GM18520 (cell line): ENCODE measurements around the gene RTL10.

Experiments used
- ATAC-seq: cut with Tn5 transposase; IDR thresholded peaks from one replicate; pipeline ENCODE4 v1.9.1; 2021; ENCODE audit not compliant: unreplicated experiment

The RTL10 gene

DNA sequence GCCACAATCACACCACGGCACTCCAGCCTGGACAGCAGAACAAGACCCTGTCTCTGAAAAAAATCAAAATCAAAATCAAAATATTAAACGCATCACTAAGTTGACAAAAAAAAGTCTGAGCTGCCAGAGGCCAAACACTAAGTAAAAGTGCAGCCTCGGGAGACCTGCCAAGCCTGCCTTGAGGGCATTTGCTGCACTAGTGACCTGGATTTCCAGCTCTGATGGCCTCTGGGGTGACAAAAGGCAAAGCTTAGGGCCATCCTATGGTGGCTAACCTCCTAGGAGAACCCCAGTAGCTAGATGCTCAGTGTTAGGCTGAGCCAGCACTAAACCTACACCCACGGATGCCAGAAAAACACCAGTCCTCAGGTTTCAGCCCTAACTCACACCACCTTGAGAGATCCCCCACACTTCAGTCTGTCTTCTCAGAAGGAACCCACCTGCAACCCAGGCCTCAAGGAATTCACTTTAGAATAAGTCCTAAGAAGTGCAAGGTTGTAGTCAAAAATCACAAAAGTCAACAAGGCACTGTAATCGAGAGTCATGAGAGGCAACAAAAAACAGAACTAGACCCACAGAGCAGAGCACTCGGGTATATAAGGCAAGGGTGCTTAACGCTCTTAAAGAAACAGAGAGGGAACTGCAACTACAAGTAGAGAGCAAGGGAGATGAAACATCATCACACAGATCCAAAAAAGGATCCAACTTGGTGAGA lies 28.6 kb downstream of the RTL10 start:
- ATAC-seq = no peak

- no peak for ATAC-seq
Observed at GRCh38 chr22:19824926-19825339, 29.7 kb downstream of the RTL10 start.

GRCh38 chr22:19824212-19824925 lies 30.3 kb downstream of the RTL10 start:
- no peak for ATAC-seq

DNA sequence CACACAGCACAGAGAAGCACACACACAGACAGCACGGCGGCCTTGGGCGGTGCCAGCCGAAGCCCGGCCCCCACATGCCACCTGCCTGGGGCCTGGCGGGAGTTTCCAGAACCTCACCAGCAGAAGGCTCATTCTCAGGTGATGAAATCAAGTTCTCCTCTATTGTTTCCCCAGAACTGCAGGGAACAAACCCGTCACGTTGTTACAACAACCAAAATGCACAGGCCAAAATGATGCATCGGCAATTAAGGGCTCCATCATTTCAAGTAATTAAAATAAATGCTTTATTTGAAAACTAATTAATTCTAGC lies 30.8 kb downstream of the RTL10 start:
- no peak for ATAC-seq

DNA sequence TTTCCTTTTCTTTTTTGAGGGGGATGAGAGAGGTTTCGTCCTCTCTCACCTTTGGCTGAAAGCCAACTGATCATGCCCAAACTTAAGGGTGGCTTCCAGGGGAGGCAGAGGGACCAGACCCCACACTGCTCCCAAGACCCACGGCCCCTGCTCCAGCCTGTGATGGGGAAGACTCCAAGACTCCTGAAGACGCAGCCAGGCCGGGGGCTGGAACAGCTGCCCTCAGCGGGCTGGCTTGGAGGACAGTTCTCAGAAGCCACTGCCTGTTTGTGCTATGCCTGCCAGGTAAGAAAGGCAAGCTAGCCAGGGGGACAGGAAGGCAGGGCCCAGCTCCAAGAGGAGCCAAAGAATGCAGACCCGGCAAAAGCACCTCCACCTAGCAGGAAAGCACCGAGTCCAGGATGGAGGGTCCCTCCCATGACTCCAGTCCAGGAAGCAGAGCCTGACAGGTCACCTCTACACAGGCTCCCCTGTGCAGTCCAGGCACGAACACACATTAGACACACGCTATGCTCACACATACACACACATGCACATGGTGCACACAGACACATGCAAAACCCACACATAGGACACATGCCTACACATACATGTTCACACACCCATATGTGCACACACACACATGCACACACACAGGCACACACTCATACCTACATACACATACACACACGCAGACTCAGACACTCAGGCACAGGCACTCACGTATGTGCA lies 31.3 kb downstream of the RTL10 start:
- no peak for ATAC-seq

DNA sequence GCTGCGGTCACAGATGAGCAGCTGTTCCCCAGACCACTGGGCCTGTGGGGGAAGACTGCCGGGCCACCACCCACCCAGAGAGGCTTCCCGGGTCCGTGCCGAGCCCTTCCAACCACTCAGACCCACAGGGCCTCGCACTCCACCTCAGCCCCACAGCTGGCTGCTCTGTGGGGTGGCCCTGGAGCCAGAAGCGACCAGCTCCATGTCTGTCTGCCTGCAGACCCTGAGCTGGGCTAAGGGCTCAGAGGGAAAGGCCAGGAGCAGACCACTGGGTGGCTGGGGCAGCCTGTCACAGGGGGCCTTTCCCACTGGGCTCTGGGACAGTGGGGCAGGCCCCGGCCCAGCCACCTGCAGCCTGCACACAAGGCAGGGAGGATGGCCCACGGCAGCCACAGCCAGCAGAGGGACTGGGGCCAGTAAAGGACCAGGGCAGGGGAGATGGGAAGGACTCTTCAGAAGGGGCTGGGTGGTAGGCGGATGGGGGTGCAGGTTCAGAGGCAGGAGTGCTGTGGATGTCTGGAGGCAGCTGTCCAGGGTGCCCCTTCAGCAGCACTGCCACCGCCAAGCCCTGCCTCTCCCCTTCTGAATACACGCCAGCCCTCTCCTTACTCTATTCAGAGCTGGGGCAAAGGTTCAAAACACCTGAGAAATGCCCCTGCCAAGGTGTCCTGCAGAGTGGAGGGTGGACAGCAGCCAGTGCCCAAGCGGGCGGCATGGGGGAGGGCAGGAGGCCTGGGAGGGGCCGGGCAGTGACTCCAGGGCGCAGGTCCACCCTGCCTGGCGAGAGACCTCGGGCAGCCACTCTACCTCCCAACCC lies 32.2 kb downstream of the RTL10 start:
- ATAC-seq = no peak

GRCh38 chr22:19821523-19822300 lies 33.0 kb downstream of the RTL10 start:
- no peak for ATAC-seq

DNA sequence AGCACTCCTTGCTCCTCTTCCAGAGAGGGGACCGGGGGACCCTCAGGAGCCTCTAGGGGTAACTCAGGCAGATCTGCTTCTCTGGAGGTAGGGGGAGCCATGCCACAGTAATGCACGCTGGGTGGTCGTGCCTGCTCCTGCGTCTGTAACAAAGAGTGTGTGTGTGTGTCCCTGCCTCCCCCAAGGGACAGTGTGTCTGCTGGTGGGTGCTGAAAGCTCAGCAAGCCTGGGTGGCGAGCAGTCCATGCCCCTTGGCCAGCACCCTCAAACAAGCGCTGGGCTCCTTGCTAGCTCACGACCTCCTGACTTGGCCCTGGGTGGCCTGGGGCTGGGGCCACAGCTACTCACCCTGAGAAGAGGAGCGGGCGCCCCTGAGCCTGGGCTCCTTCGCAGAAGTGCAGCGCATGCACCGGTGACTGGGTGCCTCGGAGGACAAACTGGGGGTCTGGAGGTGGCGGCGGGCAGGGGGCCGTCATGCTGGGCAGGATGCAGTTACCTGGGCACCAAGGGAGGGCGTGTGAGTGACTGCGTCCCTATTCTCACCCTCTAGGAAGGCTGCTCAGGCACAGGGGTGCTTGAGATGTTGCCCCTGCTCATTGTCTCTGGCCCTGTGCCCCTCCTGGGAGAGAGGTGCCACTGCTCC lies 33.7 kb downstream of the RTL10 start:
- ATAC-seq = no peak

GRCh38 chr22:19819911-19820879 lies 34.5 kb downstream of the RTL10 start:
- no peak for ATAC-seq

GRCh38 chr22:19819208-19819910 lies 35.3 kb downstream of the RTL10 start:
- ATAC-seq = no peak

GRCh38 chr22:19818324-19819207 lies 36.1 kb downstream of the RTL10 start:
- ATAC-seq = no peak

DNA sequence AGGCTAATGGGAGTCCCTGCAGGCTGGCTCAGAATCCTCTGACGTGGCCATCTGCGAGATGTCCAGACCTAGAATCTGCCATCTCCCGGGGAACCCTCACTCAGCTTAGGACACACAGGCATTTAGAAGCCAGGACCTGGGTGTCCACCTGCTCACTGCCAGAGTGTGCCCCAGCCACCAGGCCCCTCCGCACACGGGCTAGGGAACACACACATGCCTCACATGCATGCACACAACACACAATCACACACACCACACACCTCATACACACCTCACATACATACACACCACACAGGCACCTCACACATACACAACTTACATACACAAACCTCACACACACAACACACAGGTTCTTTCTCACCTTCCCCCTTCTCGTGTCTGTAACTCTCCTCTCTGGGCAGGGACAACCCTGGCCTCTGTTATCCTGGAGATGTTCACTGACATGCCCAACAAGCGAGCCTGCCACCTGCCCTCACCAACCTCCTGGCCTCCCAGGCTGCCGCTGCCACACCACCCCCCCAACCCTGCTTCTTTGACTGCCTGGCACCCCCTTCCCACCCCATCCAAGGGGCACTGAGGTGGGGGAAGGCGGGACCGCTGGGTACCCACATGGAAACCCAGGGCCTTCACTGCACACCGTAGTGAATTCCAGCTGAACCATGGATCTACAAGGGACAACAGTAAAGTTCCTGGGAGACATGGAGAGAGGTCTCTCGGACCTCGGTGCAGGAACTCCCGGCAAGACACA lies 38.1 kb downstream of the RTL10 start:
- ATAC-seq = no peak

- no peak for ATAC-seq
Observed at GRCh38 chr22:19815823-19816290, 38.8 kb downstream of the RTL10 start.

DNA sequence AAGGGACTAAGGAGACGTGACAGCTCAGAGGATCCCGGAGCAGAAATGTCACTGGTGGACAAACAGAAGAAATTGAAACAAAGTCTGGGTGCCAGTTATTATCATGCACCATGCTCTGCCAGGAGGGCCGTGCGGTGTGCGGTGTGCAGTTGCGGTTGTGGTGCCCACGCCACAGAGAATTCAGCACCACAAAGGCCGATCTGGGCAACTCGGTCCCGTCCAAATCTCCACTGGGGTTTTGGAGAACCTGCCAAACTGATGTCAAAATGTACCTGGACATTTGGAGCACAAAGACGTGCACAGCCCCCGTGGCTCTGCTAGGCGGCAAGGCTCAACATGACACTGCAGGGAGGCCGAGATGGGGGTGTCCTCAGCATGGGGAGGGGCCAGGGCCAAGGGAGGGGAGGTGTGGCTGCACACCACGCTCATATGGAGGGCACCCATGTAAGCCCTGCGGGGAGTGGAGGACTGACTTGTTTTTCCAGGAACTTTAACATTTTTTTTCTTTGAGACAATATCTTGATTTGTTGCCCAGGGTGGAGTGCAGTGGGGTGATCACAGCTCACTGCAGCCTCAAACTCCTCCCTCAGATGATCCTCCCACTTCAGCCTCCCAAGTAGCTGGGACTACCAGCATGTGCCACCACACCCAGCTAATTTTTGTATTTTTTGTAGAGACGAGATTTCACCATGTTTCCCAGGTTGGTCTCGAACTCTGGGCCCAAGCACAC lies 39.4 kb downstream of the RTL10 start:
- no peak for ATAC-seq

DNA sequence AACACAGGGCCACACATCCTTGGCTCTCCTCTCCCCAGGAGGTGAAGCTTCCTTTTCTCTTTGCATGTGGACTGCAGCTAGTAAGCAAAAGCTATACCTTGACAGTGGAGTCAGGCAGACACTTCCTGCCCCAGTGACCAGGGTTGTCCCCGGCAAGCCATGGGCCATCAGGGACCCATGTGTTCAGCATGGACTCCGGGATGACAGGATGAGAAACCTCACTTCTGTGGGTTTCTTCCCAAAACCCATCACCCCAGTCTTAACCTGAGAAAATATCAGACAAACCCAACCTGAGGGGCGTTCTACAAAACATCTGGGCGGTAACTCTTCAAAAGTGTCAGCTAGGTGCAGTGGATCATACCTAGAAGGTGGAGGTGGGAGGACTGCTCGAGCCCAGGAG lies 40.2 kb downstream of the RTL10 start:
- ATAC-seq = no peak

- ATAC-seq = no peak
Observed at GRCh38 chr22:19812910-19813309, 41.8 kb downstream of the RTL10 start.
